22Rv1 (cell line): ENCODE data around the gene ABTB2.

Experiments
- H3K27ac ChIP-seq: fragments of 450-650 bp; 2 replicates; pipeline ENCODE4 v1.5.1; 2017
- ZFX ChIP-seq: fragments of 450-650 bp; IDR thresholded peaks from 2 replicates; pipeline ENCODE4 v1.6.1; 2017; ENCODE audit warnings: antibody characterized with exemption, borderline replicate concordance
- TF ChIP-seq, protein P1 (sequence below): fragments of 450-650 bp; IDR thresholded peaks from 2 replicates; pipeline ENCODE4 v1.5.1; 2017; ENCODE audit warnings: mild to moderate bottlenecking

ABTB2 gene

GRCh38 chr11:34111722-34112270 lies 246.0 kb downstream of the ABTB2 start:
- TF ChIP-seq, protein P1, sequence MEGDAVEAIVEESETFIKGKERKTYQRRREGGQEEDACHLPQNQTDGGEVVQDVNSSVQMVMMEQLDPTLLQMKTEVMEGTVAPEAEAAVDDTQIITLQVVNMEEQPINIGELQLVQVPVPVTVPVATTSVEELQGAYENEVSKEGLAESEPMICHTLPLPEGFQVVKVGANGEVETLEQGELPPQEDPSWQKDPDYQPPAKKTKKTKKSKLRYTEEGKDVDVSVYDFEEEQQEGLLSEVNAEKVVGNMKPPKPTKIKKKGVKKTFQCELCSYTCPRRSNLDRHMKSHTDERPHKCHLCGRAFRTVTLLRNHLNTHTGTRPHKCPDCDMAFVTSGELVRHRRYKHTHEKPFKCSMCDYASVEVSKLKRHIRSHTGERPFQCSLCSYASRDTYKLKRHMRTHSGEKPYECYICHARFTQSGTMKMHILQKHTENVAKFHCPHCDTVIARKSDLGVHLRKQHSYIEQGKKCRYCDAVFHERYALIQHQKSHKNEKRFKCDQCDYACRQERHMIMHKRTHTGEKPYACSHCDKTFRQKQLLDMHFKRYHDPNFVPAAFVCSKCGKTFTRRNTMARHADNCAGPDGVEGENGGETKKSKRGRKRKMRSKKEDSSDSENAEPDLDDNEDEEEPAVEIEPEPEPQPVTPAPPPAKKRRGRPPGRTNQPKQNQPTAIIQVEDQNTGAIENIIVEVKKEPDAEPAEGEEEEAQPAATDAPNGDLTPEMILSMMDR: no peak
- TF ChIP-seq ZFX: no peak
- no peak overlapping the region for H3K27ac ChIP-seq

GRCh38 chr11:34105957-34106504 lies 251.8 kb downstream of the ABTB2 start:
- TF ChIP-seq ZFX: no peak
- TF ChIP-seq, protein P1: no peak
- H3K27ac ChIP-seq: peak overlapping the region; percentile 91

- TF ChIP-seq ZFX: no peak
- TF ChIP-seq, protein P1: peak; percentile 20; the same call in 1 of the 2 replicates
These were observed 252.5 kb downstream of the ABTB2 start, which contains the start of gene NAT10 for GRCh38 chr11:34105079-34105956. Gene NAT10, plus strand, starts transcription at chr11:34105629. Its CDS starts 2,597 bp downstream, at chr11:34108226.

DNA sequence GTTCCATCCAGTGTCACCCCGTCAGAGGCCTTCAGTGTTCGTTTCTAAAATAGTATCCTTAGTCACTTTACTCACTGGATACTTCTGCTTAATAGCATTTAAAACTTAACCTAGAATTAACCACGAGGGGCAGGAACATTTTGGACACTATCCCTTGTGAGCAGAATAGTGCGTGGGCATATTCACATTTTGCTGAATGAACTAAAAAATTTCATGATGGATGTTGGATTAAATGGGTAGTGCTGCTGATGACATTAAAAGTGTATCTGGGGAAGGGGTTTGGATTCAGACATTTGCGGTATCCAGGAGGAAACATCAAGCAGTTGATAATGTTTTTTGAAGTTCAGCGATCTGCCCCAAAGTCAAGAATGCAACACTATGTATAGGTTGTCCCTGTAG lies 253.1 kb downstream of the ABTB2 start:
- no peak for TF ChIP-seq ZFX
- TF ChIP-seq, protein P1: no peak
- peak overlapping the region; percentile 91 for H3K27ac ChIP-seq

More at GRCh38 chr11:34105079-34105956, 252.5 kb downstream of the ABTB2 start, which contains the start of gene NAT10:
- H3K27ac ChIP-seq: peak within 1 kb of the TSS; percentile 91
